NCI-H2227 (cell line): ENCODE results near the gene RELA.

Experiments
- DNase-seq: peaks from one replicate; lab custom pipeline; 2025; ENCODE audit not compliant: unreplicated experiment; lab: John Stamatoyannopoulos, UW

Gene RELA

GRCh38 chr11:65634440-65634839 lies 28.3 kb downstream of the RELA start:
- DNase-seq, result no peak

GRCh38 chr11:65634109-65634436 lies 28.6 kb downstream of the RELA start:
- DNase-seq, result no peak

- no peak for DNase-seq
These were observed 29.2 kb downstream of the RELA start for GRCh38 chr11:65633390-65634108.

GRCh38 chr11:65630215-65630614 lies 32.5 kb downstream of the RELA start:
- no peak for DNase-seq

GRCh38 chr11:65629579-65629978 lies 33.1 kb downstream of the RELA start:
- DNase-seq, result no peak

GRCh38 chr11:65627202-65627601 lies 35.5 kb downstream of the RELA start:
- DNase-seq, result no peak

- peak; percentile 38 for DNase-seq
These were observed 36.9 kb downstream of the RELA start for GRCh38 chr11:65625628-65626342.

GRCh38 chr11:65624931-65625627 lies 37.6 kb downstream of the RELA start:
- no peak for DNase-seq

- no peak for DNase-seq
These were observed 38.7 kb downstream of the RELA start for GRCh38 chr11:65623852-65624616.

GRCh38 chr11:65623177-65623576 lies 39.5 kb downstream of the RELA start:
- no peak for DNase-seq

GRCh38 chr11:65622011-65622410 lies 40.7 kb downstream of the RELA start:
- DNase-seq, result no peak

GRCh38 chr11:65621460-65621859 lies 41.3 kb downstream of the RELA start:
- no peak for DNase-seq

- DNase-seq, result no peak
These were observed 42.0 kb downstream of the RELA start for GRCh38 chr11:65620666-65621065.

GRCh38 chr11:65619281-65619928 lies 43.3 kb downstream of the RELA start:
- no peak for DNase-seq

GRCh38 chr11:65618763-65619162 lies 44.0 kb downstream of the RELA start:
- no peak for DNase-seq

GRCh38 chr11:65617990-65618751 lies 44.5 kb downstream of the RELA start:
- no peak for DNase-seq

- no peak for DNase-seq
These were observed 45.4 kb downstream of the RELA start for GRCh38 chr11:65617136-65617850.

GRCh38 chr11:65616575-65617001 lies 46.1 kb downstream of the RELA start:
- no peak for DNase-seq

GRCh38 chr11:65615950-65616574 lies 46.7 kb downstream of the RELA start:
- DNase-seq, result peak; percentile 72
